ENCODE measurements around the gene CCSAP. TPM values are rescaled to one million over a fixed set of nuclear protein-coding genes. Genes with fewer than 3 reads are reported as not detected.

CCSAP gene
- total RNA-seq, 1 donor from 2014 or later: 8.9 TPM

- H3K27me3 Mint-ChIP-seq (ENCODE audit: low read depth): peaks cover under 1% of the 10 kb centered on the region
- peak overlapping the region; percentile 76 for H3K27ac Mint-ChIP-seq (ENCODE audit: unreplicated experiment)
- DNase-seq (ENCODE audit: low spot score): peak; percentile 93
- H3K36me3 Mint-ChIP-seq (ENCODE audit: low read depth): no peaks in the 10 kb centered on the region
- peaks cover 2% of the 10 kb centered on the region for H3K9me3 Mint-ChIP-seq (ENCODE audit: low read depth)
- TF ChIP-seq CTCF (IDR thresholded peaks at IDR 0.05): no peak
- H3K4me3 Mint-ChIP-seq (ENCODE audit: unreplicated experiment): peak overlapping the region; percentile 93
- peaks cover 35% of the 10 kb centered on the region for H3K4me1 Mint-ChIP-seq (ENCODE audit: low read depth)
Measured at GRCh38 chr1:229341774-229342655, 832 bp downstream of the CCSAP start.

GRCh38 chr1:229340496-229340895, 2.4 kb downstream of the CCSAP start:
- Mint-ChIP-seq H3K27ac (ENCODE audit: unreplicated experiment) (no peak overlapping the region), H3K36me3 (ENCODE audit: low read depth) (no peaks in the 10 kb centered on the region), H3K4me1 (ENCODE audit: low read depth) (peaks cover 39% of the 10 kb centered on the region), H3K4me3 (ENCODE audit: unreplicated experiment) (no peak overlapping the region), H3K9me3 (ENCODE audit: low read depth) (peaks cover 2% of the 10 kb centered on the region), H3K27me3 (ENCODE audit: low read depth) (no peaks in the 10 kb centered on the region)
- no peak for TF ChIP-seq CTCF (IDR thresholded peaks at IDR 0.05)
- DNase-seq (ENCODE audit: low spot score): no peak

GRCh38 chr1:229339520-229339919, 3.3 kb downstream of the CCSAP start:
- no peaks in the 10 kb centered on the region for H3K27me3 Mint-ChIP-seq (ENCODE audit: low read depth)
- no peaks in the 10 kb centered on the region for H3K36me3 Mint-ChIP-seq (ENCODE audit: low read depth)
- peaks cover 39% of the 10 kb centered on the region for H3K4me1 Mint-ChIP-seq (ENCODE audit: low read depth)
- no peak overlapping the region for H3K4me3 Mint-ChIP-seq (ENCODE audit: unreplicated experiment)
- no peak overlapping the region for H3K27ac Mint-ChIP-seq (ENCODE audit: unreplicated experiment)
- DNase-seq (ENCODE audit: low spot score): no peak
- no peak for TF ChIP-seq CTCF (IDR thresholded peaks at IDR 0.05)
- H3K9me3 Mint-ChIP-seq (ENCODE audit: low read depth): no peaks in the 10 kb centered on the region

- Mint-ChIP-seq H3K36me3 (ENCODE audit: low read depth) (peaks cover 2% of the 10 kb centered on the region), H3K27ac (ENCODE audit: unreplicated experiment) (no peak overlapping the region), H3K27me3 (ENCODE audit: low read depth) (no peaks in the 10 kb centered on the region), H3K4me3 (ENCODE audit: unreplicated experiment) (no peak overlapping the region), H3K4me1 (ENCODE audit: low read depth) (peaks cover 39% of the 10 kb centered on the region), H3K9me3 (ENCODE audit: low read depth) (peaks cover 2% of the 10 kb centered on the region)
- TF ChIP-seq CTCF (IDR thresholded peaks at IDR 0.05): no peak
- DNase-seq (ENCODE audit: low spot score): no peak
Measured at GRCh38 chr1:229339086-229339485, 3.8 kb downstream of the CCSAP start.

GRCh38 chr1:229336345-229336744, 6.5 kb downstream of the CCSAP start:
- H3K4me1 Mint-ChIP-seq (ENCODE audit: low read depth): peaks cover 29% of the 10 kb centered on the region
- no peak for TF ChIP-seq CTCF (IDR thresholded peaks at IDR 0.05)
- peaks cover 2% of the 10 kb centered on the region for H3K9me3 Mint-ChIP-seq (ENCODE audit: low read depth)
- H3K4me3 Mint-ChIP-seq (ENCODE audit: unreplicated experiment): no peak overlapping the region
- H3K27me3 Mint-ChIP-seq (ENCODE audit: low read depth): no peaks in the 10 kb centered on the region
- no peak for DNase-seq (ENCODE audit: low spot score)
- H3K36me3 Mint-ChIP-seq (ENCODE audit: low read depth): peaks cover 2% of the 10 kb centered on the region
- H3K27ac Mint-ChIP-seq (ENCODE audit: unreplicated experiment): no peak overlapping the region
